GM21619 (cell line): ENCODE results near the gene SLC39A12.
A peak's percentile ranks its signal among the peaks of the same experiment; 100 is the strongest.
"Not testable (repeated sequence)": the region's sequence is repeated elsewhere in the genome, so short reads cannot be mapped to it uniquely, and the experiment has no call there.

ENCODE experiments used
- ATAC-seq: cut with Tn5 transposase; IDR thresholded peaks from one replicate; pipeline ENCODE4 v1.9.1; 2021; ENCODE audit not compliant: unreplicated experiment

SLC39A12 gene

GRCh38 chr10:17951868-17952371, at the start of gene SLC39A12:
TSS of gene SLC39A12 (plus strand) at chr10:17951918. CDS start at chr10:17953277, 1,359 bp downstream.
- no peak for ATAC-seq

- no peak for ATAC-seq
Measured at GRCh38 chr10:17904564-17904963, 47.2 kb upstream of the SLC39A12 start.

GRCh38 chr10:17905491-17905890, 46.2 kb upstream of the SLC39A12 start:
- ATAC-seq = no peak

- no peak for ATAC-seq
Measured at GRCh38 chr10:17906002-17906401, 45.7 kb upstream of the SLC39A12 start.

GRCh38 chr10:17907641-17908040, 44.1 kb upstream of the SLC39A12 start:
- no peak for ATAC-seq

- peak; percentile 70 for ATAC-seq
Measured at GRCh38 chr10:17910125-17910789, 41.5 kb upstream of the SLC39A12 start.

- no peak for ATAC-seq
Measured at GRCh38 chr10:17912754-17913153, 39.0 kb upstream of the SLC39A12 start.

GRCh38 chr10:17913604-17914003, 38.1 kb upstream of the SLC39A12 start:
- ATAC-seq = no peak

GRCh38 chr10:17914169-17915045, 37.3 kb upstream of the SLC39A12 start:
- no peak for ATAC-seq

- ATAC-seq = no peak
Measured at GRCh38 chr10:17915181-17915580, 36.5 kb upstream of the SLC39A12 start.

- ATAC-seq = no peak
Measured at GRCh38 chr10:17918187-17918903, 33.4 kb upstream of the SLC39A12 start.

GRCh38 chr10:17921378-17921777, 30.3 kb upstream of the SLC39A12 start:
- ATAC-seq = no peak

- ATAC-seq = no peak
Measured at GRCh38 chr10:17923728-17924127, 28.0 kb upstream of the SLC39A12 start.

- no peak for ATAC-seq
Measured at GRCh38 chr10:17943033-17943745, 8.5 kb upstream of the SLC39A12 start.

- not testable (repeated sequence) for ATAC-seq
Measured at GRCh38 chr10:17950269-17950668, 1.4 kb upstream of the SLC39A12 start.

GRCh38 chr10:17950726-17951125, 992 bp upstream of the SLC39A12 start:
- no peak for ATAC-seq

GRCh38 chr10:17954372-17954771, 2.7 kb downstream of the SLC39A12 start:
- ATAC-seq = not testable (repeated sequence)

- no peak for ATAC-seq
Measured at GRCh38 chr10:17954861-17955260, 3.1 kb downstream of the SLC39A12 start.

GRCh38 chr10:17958049-17958448, 6.3 kb downstream of the SLC39A12 start:
- ATAC-seq = no peak

GRCh38 chr10:17959870-17960269, 8.2 kb downstream of the SLC39A12 start:
- ATAC-seq = no peak
